PC-3 (cell line): ENCODE data around the gene SLC26A1.

Experiments
- EZH2 ChIP-seq: fragments of 300-600 bp; sonication (generic); IDR thresholded peaks from one replicate; pipeline ENCODE4 v1.6.1; 2017; ENCODE audit warnings: antibody characterized with exemption, mild to moderate bottlenecking, low read length; ENCODE audit not compliant: unreplicated experiment
- TF ChIP-seq, protein P1 (sequence below): fragments of 300-600 bp; sonication (generic); conservative IDR thresholded peaks from 2 replicates; pipeline ENCODE4 v1.5.1; 2017; ENCODE audit warnings: antibody characterized with exemption, low read depth, mild to moderate bottlenecking, low read length

DNA sequence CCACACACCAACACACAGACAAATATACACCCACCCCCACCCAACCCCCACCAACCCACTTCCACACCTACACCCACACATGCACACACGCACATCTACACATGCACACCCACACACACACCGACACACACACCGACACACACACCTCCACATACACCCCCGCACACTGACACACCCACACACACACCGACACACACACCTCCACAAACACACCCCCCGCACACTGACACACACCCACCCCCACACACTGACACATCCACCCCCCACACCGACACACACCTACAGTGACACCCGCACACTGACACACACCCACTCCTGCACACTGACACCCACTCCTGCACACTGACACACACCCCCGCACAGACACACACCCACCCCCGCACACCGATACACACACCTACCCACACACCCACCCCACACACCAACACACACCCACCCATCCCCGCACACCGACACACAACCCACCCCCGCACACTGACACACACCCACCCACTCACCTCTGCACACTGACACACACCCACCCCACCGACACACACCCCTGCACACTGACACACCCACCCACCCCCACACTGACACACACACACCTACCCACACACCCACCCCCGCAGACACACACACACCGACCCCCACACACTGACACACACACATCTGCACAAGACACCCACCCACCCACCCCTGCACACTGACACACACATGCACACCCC, 49.3 kb upstream of the SLC26A1 start:
- TF ChIP-seq, protein P1, sequence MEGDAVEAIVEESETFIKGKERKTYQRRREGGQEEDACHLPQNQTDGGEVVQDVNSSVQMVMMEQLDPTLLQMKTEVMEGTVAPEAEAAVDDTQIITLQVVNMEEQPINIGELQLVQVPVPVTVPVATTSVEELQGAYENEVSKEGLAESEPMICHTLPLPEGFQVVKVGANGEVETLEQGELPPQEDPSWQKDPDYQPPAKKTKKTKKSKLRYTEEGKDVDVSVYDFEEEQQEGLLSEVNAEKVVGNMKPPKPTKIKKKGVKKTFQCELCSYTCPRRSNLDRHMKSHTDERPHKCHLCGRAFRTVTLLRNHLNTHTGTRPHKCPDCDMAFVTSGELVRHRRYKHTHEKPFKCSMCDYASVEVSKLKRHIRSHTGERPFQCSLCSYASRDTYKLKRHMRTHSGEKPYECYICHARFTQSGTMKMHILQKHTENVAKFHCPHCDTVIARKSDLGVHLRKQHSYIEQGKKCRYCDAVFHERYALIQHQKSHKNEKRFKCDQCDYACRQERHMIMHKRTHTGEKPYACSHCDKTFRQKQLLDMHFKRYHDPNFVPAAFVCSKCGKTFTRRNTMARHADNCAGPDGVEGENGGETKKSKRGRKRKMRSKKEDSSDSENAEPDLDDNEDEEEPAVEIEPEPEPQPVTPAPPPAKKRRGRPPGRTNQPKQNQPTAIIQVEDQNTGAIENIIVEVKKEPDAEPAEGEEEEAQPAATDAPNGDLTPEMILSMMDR: no peak
- no peak for TF ChIP-seq EZH2
